Choroid plexus epithelial cell (primary cell): ENCODE measurements around the gene RIPOR3.
A peak's percentile ranks its signal among the peaks of the same experiment; 100 is the strongest.
"Not testable (repeated sequence)": the region's sequence is repeated elsewhere in the genome, so short reads cannot be mapped to it uniquely, and the experiment has no call there.

Experiments used
- DNase-seq: peaks from one replicate; pipeline ENCODE4 v3.0.0-alpha.2; 2010; ENCODE audit warnings: low read depth
- H3K4me3 ChIP-seq: 2 replicates; pipeline ENCODE4 v1.5.1; 2011; ENCODE audit warnings: low read depth, mild to moderate bottlenecking, control low read depth, low read length, moderate library complexity
- TF ChIP-seq, protein P1 (sequence below): conservative IDR thresholded peaks from 2 replicates; pipeline ENCODE4 v1.5.1; 2011; ENCODE audit warnings: low read depth, mild to moderate bottlenecking, control low read depth, inconsistent platforms, low read length, moderate library complexity

RIPOR3 gene

DNA sequence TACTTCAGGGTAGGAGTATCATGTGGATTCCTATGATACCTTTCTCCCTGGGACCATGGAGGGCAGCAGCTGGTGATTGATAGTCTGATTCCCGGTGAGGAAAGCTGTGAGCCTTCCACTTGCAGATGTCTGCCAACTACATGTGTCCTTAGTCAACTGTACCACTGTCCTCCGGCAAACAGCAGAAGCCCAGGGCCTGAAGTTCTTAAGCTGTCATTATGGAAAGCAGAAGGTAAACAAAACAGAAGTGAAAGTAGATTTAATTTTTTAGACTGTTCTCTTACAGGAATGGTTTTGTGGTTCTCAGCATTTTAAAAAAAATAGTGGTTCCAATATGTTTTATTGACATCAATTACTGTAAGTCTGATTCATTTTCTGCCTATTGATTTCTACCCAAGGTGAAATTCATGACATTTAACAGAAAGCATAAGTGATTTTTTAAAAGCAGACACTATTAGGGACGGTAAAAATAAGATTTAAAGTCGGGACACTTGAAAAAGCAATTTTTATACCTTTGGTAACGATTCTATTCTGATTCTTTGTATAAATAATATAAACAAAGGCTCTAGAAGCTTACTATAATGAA, 144.5 kb downstream of the RIPOR3 start:
- TF ChIP-seq, protein P1, sequence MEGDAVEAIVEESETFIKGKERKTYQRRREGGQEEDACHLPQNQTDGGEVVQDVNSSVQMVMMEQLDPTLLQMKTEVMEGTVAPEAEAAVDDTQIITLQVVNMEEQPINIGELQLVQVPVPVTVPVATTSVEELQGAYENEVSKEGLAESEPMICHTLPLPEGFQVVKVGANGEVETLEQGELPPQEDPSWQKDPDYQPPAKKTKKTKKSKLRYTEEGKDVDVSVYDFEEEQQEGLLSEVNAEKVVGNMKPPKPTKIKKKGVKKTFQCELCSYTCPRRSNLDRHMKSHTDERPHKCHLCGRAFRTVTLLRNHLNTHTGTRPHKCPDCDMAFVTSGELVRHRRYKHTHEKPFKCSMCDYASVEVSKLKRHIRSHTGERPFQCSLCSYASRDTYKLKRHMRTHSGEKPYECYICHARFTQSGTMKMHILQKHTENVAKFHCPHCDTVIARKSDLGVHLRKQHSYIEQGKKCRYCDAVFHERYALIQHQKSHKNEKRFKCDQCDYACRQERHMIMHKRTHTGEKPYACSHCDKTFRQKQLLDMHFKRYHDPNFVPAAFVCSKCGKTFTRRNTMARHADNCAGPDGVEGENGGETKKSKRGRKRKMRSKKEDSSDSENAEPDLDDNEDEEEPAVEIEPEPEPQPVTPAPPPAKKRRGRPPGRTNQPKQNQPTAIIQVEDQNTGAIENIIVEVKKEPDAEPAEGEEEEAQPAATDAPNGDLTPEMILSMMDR: no peak
- no peak for DNase-seq
- H3K4me3 ChIP-seq: no peak overlapping the region

DNA sequence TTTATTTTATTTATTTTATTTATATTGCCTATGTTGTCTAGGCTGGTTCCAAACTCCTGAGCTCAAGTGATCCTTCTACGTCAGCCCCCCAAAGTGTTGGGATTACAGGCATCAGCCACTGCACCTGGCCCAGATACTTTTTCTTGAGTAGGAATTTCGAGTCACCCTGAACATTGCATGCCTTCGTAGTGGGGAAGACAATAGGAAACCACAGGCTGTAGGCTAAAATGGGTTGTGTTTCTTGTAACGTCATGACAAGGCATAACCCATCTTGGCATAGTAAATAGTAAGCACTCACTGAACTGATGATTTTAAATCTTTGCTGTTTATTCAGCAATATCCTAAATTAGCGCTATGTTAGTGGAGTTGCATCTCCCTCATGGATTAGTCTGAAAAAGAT, 146.2 kb downstream of the RIPOR3 start:
- H3K4me3 ChIP-seq: no peak overlapping the region
- no peak for DNase-seq
- TF ChIP-seq, protein P1: no peak

DNA sequence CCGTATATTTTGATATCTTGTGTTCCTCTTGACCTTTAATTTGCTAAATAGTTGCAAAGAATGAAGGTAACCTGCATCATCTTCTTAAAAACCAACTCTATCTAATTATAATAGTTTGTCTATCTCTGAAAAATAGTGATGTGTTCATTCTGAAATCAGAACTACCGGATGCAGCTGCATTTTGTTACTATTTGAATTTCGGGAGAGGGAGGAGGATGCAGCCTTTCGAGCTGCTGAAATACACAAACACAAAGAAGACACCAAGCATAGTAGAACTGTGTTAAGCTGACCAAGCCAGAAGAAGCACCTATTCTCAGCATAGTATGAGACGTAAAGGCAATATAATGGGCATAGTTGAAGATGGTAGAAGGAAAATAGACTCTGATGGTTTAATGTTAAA, 148.0 kb downstream of the RIPOR3 start:
- TF ChIP-seq, protein P1: no peak
- peak; percentile 45 for DNase-seq
- no peak overlapping the region for H3K4me3 ChIP-seq

DNA sequence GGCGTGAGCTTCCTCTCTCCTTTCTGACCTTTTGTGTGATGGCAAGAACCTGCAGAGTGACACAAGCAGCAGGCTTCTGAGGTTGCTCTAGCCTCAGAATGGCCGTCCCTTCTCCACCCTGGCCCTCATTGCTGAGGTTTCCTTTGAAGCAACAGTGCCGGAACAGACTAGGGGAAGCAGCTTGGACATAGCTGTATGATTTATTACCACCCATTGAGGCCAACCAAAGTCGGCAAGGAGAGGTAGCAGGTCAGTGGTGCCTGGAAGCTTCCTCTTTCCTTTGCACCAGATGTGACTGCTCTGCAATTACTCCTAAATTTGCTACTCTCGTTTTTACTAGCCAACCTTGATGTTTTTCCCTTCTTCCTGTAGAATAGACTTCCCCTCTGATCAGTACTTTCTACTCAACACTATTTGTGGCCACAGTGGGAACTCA, 149.7 kb downstream of the RIPOR3 start:
- TF ChIP-seq, protein P1: no peak
- peak; percentile 43 for DNase-seq
- H3K4me3 ChIP-seq: no peak overlapping the region

DNA sequence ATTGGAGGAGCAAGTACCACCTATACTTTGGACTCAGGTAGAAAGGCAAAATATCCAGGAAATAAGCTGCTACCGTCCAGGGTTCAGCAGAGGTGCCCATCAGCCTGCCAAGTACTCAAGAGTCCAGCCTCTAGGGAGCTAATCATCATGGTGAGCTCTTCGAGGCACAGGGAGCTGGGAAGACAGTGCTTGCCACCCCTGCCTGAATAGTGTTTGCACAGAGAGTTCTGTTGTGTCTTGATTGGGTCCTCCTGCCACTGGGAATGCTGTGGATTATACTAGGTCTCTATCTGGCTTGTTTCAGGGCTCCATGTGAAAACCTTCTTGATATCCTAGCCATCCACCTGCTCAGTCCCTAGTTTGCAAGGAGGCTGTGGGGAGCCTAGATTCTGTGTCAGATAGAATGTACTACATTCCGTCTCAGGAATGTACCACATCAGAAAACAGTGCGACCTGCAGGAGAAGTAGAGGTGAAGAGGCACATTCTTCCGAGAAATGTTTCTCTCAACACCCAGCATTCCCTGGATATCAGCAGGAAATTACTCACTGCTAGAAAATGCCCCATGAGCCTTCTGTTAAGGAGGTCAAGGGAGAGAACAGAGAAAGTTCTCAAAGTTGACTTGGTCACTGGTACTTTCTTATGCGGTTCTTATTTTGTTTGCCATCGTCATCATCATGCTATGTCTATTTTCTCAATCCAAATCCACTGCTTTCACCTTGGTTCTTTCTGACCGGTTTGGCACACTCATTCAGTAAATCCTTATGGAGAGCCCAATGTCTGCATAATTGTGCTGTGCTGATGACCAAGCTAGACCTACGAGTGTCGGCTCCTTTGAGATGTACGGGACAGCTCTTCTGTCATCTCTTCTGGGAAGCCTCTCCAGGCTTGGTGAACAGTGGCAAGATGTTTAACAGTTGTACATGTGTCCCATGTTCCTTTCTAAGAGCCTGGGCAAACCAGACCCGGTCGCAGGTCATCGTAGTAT, 150.4 kb downstream of the RIPOR3 start:
- H3K4me3 ChIP-seq: no peak overlapping the region
- TF ChIP-seq, protein P1: peak; percentile 2
- peak; percentile 99 for DNase-seq

DNA sequence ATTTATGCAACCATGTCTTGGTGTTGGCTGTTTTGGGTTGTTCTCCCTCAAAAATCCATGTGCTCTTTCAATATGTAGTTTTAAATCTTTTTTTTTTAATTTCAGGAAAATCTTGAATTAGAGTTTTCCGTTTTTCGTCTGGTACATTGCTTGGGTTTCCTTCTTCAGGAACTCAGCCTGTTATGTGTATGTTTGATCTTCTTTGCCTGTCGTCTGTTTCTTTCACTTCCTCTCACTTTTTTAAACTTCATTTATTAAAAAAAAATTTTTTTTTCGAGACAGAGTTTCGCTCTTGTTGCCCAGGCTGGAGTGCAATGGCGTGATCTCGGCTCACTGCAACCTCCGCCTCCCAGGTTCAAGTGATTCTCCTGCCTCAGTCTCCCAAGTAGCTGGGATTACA, 151.5 kb downstream of the RIPOR3 start:
- DNase-seq, H3K4me3 ChIP-seq: not testable (repeated sequence)

DNA sequence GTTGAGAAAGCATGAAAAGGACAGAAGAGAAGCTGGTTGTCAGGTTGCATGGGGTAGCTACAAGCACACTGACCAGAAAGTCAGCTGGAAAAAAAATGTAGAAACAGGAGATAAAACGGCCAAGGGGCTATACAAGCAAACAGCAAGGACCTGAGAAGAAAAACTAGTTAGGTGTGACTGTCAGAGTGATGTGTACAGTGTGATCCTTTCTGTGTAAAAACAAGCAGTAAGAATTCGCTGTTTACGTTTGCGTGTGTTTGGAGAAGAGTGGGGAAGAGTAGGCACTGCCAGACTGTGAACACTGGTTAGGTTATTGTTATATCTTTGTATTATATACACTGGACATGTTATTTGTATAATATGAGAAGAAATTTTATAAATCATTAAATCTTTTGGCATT, 153.1 kb downstream of the RIPOR3 start:
- TF ChIP-seq, protein P1: no peak
- no peak overlapping the region for H3K4me3 ChIP-seq
- peak; percentile 51 for DNase-seq
